GM19099 (cell line): ENCODE data around the gene NDUFA5.
A peak's percentile ranks its signal among the peaks of the same experiment; 100 is the strongest.

Experiments
- POLR2A ChIP-seq: IDR thresholded peaks from 3 replicates; pipeline ENCODE4 v1.6.1; 2011; ENCODE audit warnings: low read depth; ENCODE audit not compliant: insufficient read length; ENCODE audit errors: extremely low read depth

The NDUFA5 gene

GRCh38 chr7:123557398-123558288 lies at the start of gene NDUFA5:
Gene NDUFA5, minus strand, starts transcription at chr7:123557818. Its CDS starts 23 bp downstream, at chr7:123557795.
- peak; percentile 79 for TF ChIP-seq POLR2A

DNA sequence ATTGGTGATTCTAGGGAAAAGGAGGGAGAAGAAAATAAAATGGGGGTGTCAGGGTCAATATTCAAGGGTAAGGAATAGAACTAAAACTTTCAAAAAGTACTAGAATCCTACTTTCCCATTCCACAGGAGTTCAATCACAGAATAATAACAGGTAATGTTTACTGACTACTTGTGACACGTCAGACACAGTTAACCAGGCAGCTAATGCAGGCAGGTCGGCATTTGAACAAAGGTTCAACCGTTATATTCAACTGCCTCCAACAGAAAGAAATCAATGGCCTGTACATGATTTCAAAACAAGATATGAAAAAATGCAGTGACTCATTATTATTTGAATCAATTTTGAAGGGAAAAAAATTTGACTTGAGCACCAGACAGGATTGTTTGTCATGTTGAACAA lies 47.1 kb upstream of the NDUFA5 start:
- no peak for TF ChIP-seq POLR2A

DNA sequence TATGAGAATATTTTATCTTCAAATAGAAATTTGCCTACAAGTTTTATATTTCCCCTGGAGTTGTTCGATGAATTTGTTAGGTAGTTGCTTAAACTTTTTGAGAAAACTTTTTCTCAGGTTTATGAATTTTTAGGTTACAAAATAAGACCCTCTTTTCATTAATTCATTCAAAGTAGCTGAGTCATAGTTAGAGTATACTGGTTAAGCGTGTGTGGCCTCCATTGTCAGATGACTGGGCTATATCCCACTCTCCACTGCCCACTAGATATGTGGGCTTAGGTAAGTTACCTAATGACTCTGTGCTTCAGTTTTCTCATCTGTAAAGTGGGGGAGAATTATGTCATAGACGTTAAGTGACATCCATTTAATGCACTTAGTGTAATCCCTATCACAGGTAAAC lies 45.0 kb upstream of the NDUFA5 start:
- no peak for TF ChIP-seq POLR2A

DNA sequence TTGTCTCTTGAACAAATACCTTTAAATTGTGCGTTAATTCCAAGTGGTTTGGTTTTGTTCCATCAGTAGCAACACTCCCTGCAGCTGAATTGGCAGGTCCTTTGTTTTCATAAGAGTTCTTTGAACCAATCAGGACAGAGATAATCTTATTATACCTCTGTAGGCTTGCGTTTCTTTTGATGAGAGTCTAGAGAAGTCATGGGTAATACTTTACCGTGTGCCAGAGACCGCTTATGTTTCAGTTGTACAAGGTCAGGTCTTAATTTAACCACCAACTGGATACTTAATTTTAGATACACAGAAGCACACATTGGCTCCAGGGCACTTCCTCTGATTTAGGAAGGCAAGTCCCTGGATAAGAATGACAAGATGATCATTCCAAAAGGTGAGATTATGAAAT lies 43.9 kb upstream of the NDUFA5 start, which contains the start of gene ASB15:
Gene ASB15, plus strand, starts transcription at position 292 of the 400 bp plus-strand sequence. CDS start 12,682 bp downstream, outside the sequence.
- TF ChIP-seq POLR2A, result no peak

GRCh38 chr7:123600876-123601275 lies 43.3 kb upstream of the NDUFA5 start:
- no peak for TF ChIP-seq POLR2A

DNA sequence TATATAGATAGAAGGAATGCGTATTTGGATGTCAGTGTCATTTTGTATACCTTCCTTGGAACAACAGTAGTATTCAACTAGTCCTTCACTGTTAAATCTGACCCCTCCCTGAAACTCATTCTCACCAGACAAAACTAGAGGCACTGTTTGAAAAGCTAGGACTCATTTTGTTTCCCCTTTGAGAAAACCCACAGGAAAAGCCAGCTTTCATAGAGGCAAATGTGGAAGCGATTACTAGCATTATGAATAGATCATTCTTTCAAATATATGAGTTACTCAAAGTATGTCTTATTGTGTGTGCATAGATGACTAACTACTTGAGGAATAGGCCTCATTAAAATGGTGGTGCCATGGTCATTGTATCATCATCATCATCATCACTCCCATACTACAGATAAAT lies 42.1 kb upstream of the NDUFA5 start:
- TF ChIP-seq POLR2A, result no peak

DNA sequence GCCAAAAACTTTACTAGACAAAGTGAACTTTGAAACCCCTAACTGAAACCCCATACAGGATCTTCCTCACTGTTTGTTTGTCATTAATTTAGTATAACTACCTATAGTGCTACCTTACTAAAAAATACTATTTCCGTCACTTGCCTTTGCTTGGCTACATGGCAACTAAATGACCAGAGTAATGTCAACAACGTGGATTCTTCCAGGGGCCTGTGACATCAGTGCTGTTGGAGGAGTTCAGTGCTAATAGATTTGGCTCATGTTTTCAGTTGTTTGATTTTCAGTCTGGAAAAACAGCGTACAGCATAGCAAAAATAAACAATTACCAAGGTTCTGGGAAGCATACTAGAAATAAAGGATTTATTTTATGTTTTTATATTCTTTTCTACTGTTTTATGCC lies 41.0 kb upstream of the NDUFA5 start:
- TF ChIP-seq POLR2A, result no peak

DNA sequence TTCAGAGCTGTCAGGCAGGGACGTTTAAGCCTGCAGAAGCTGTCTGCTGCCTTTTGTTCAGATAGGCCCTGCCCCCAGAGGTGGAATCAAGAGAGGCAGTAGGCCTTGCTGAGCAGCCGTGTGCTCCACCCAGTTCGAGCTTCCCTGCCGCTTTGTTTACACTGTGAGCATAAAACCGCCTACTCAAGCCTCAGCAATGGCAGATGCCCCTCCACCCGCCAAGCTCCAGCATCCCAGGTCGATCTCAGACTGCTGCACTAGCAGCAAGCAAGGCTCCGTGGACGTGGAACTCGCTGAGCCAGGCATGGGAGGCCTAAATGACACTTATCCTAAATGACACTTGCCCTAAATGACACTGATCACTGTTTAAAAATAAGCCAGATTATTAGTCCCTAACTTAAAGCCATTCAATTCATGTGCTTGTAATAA lies 37.2 kb upstream of the NDUFA5 start:
- TF ChIP-seq POLR2A, result no peak

DNA sequence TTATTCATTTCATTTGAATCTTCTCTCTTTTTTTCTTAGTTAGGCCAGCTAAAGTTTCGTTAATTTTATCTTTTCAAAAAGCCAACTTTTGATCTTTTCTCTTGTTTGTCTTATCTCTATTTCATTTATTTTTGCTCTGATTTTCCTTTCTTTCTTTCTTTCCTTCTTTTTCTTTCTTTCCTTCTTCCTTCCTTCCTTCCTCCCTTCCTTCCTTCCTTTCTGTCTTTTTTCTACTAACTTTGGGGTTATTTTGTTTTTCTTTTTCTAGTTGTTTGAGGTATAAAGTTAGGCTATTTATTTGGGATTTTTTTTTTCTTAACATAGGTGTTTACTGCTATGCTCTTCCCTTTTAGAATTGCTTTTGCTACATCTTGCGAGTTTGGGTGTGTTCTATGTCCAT lies 30.8 kb upstream of the NDUFA5 start:
- no peak for TF ChIP-seq POLR2A

- no peak for TF ChIP-seq POLR2A
Measured at GRCh38 chr7:123583821-123584220, 26.2 kb upstream of the NDUFA5 start.

- TF ChIP-seq POLR2A, result no peak
Measured at GRCh38 chr7:123581162-123581459, 23.5 kb upstream of the NDUFA5 start.

DNA sequence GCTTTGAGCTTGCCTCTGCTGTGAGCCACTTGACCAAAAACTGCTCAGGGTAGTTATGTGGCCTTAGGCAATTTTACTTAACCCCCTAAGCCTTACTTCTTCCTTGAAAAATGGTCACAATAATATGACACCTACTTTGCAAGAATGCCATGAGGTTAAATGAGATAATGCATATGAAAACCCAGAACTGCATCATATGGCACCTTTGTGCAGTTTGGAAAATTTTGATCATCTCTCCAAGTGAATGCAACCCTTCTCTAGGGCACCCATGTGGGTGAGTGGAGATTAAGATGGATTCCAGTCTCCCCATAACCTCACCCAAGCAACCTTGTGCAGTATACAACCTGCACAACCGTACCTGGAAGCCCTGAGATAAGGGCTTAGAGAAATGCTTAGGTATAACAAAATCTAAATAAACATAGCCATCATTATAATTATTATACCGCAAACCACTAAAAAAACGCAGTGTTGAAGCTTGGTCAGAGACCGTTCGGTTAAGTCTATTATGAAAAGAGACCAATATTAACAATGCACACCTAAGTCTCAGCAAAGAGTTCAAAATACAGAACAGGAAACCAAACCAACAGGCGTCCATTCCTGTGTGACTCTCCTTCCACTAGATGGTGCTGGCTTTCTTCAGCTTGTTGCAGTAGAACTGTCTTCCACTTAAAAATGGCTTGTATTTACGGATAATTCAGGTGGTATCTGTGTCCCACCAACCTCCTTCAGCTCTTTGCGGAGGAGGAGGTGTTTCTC lies 23.0 kb upstream of the NDUFA5 start:
- no peak for TF ChIP-seq POLR2A

GRCh38 chr7:123579416-123579815 lies 21.8 kb upstream of the NDUFA5 start:
- TF ChIP-seq POLR2A, result no peak

DNA sequence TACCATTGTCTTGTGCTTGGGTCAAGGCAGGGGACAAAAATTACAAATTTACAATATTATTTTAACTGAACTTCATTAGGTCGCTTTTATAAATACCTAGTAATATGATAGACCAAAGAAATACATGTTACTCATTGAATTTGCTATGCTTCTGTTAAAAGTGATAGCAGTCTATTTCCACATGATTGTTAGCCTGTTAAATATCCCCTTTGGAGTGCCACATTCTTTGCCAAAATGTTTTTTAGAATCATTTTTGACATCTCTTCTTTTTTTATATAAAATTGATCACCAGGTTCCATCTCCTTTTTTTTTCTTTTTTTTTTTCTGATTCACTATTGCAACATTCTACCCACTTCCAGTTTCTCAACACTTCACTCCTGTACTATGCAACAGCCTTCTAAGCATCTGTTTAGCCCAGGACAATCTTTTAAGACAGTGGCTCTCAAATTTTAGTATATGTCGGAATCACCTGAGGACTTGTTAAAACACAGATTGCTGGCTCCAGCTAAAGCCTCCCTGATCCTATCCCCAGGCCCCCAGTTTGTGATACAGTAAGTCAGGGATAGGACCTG lies 16.4 kb upstream of the NDUFA5 start:
- TF ChIP-seq POLR2A, result no peak

DNA sequence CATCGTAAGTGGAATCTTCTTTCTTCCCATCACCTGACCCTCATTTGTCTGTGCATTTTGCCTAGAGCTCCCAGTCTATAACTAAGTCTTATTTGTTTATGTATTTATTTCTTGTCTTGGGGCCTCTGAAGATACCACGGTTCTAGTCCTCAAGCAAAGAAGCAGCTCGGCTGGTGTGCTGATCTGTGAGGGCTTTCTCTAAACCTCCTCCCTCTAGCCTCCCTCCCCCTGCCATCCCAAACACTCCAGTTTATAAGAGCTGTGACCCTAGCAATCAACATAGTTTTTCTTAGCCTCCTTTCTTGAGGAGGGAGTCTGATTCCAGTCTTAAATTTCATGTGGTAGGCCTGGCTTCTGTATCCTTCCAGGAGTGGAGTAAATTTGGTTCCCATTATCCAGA lies 15.7 kb upstream of the NDUFA5 start:
- no peak for TF ChIP-seq POLR2A

DNA sequence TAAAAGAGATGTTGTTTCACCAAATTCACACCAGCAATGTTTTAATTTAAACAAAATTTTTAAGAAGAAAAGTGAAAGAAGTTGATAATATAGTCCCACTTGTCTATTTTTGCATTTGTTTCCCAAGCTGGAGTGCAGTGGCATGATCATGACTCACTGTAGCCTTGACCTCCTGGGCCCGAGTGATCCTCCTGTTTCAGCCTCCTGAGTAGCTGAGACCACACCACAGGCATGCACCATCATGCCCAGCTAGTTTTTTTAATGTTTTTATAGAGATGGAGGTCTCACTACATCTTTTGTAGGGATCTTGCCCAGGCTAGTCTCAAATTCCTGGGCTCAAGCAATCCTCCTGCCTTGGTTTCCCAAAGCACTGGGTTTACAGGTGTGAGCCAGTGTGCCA lies 14.1 kb upstream of the NDUFA5 start:
- TF ChIP-seq POLR2A, result no peak

DNA sequence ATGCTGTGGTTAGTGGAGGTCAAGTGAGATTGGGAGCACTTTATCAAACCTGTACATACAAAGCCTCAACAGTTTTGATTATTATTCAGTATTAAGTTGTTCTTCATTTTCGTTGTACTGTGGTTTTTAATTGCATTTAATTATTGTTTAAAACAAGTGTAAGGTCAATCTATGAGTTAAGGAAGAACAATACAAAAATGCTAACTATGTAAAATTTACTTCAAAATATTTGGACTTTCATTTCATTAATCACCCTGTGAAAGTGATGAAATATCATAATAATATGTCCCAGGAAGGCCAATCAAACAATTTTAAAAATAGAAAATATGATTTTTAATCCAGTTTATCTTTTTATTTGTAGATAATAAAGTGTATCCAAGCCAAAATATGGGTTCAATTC lies 13.6 kb upstream of the NDUFA5 start:
- TF ChIP-seq POLR2A, result no peak
